HCT116 (cell line): ENCODE data around the gene KIR3DL3. TPM values are rescaled to one million over a fixed set of nuclear protein-coding genes. Genes with fewer than 3 reads are reported as not detected.
"Not testable (repeated sequence)": the region's sequence is repeated elsewhere in the genome, so short reads cannot be mapped to it uniquely, and the experiment has no call there.

Source experiments
- ATAC-seq: fragments of 200-7000 bp; cut with Tn5 transposase; 2 replicates; pipeline ENCODE4 v1.9.1; 2020; ENCODE audit warnings: mild to moderate bottlenecking, moderate library complexity
- BruUV-seq: library from RNA; stranded (reverse); fragments of 400-500 nt; replicated peaks from 2 replicates; lab custom pipeline; 2021; lab: Mats Ljungman, UMichigan
- CTCF ChIA-PET: fragments of 300-600 bp; sonication (Branson Sonifier 250); formaldehyde crosslinking; loops from one replicate; lab custom pipeline; 2021; ENCODE audit warnings: antibody characterized with exemption; lab: Charles Lee
- POLR2A ChIA-PET: fragments of 300-600, 350-600 bp; sonication (Branson Sonifier 250); formaldehyde crosslinking; loops from one replicate; lab custom pipeline; 2021; ENCODE audit warnings: antibody characterized with exemption; lab: Charles Lee
- RAD21 ChIA-PET, 2 experiments: fragments of 300-600 bp; sonication (Branson Sonifier 250); formaldehyde crosslinking; loops; one replicate each; lab custom pipeline; 2023; ENCODE audit warnings: low total read pairs in 2 of 2; ENCODE audit not compliant: uncharacterized antibody in 2 of 2, unreplicated experiment in 2 of 2, low non-redundant PET in 1 of 2; lab: Charles Lee
- DNase-seq: peaks from one replicate; pipeline ENCODE4 v3.0.0-alpha.2; 2010; ENCODE audit warnings: low read depth, low spot score
- H2AFZ ChIP-seq: fragments of 200-600 bp; shearing (Covaris generic), sonication (generic); 2 replicates; pipeline ENCODE4 v1.6.1; 2017; ENCODE audit warnings: low read depth, mixed run types, mixed read lengths, antibody characterized with exemption, low read length; ENCODE audit not compliant: poor library complexity, severe bottlenecking
- H3K27ac ChIP-seq: 2 replicates; pipeline ENCODE4 v1.5.1; 2012; ENCODE audit warnings: low read depth, low read length
- H3K27me3 ChIP-seq: fragments of 200-600 bp; sonication (generic); 2 replicates; pipeline ENCODE4 v1.6.1; 2016; ENCODE audit warnings: mixed run types, low read length, mixed read lengths; ENCODE audit not compliant: insufficient read depth
- H3K36me3 ChIP-seq, 2 experiments: fragments of 200-500 bp in 1 of 2; fragments of 200-600 bp in 1 of 2; sonication (Bioruptor generic) in 1 of 2; sonication (generic) in 1 of 2; 2 replicates each; pipeline versions ENCODE4 v1.5.1 to v1.6.1; 2014 to 2016; ENCODE audit warnings: low read length in 2 of 2, inconsistent platforms in 1 of 2, mixed read lengths in 1 of 2, mixed run types in 1 of 2; ENCODE audit not compliant: insufficient read depth in 2 of 2, control insufficient read depth in 1 of 2
- H3K4me1 ChIP-seq, 2 experiments: fragments of 200-600 bp in 1 of 2; sonication (generic) in 1 of 2; 2 replicates each; pipeline versions ENCODE4 v1.5.1 to v1.6.1; 2012 to 2017; ENCODE audit warnings: low read length in 2 of 2, inconsistent platforms in 1 of 2, mild to moderate bottlenecking in 1 of 2, mixed read lengths in 1 of 2, mixed run types in 1 of 2, moderate library complexity in 1 of 2; ENCODE audit not compliant: insufficient read depth in 2 of 2, control insufficient read depth in 1 of 2
- H3K4me2 ChIP-seq: fragments of 200-600 bp; sonication (generic); 2 replicates; pipeline ENCODE4 v1.6.1; 2017; ENCODE audit warnings: mixed run types, low read length, mixed read lengths
- H3K4me3 ChIP-seq, 2 experiments: fragments of 200-600 bp in 1 of 2; sonication (generic) in 1 of 2; replicated peaks in 1 of 2; 2 replicates each; pipeline ENCODE4 v1.5.1; 2011 to 2016; ENCODE audit warnings: low read length in 2 of 2, control low read depth in 1 of 2, low read depth in 1 of 2, mild to moderate bottlenecking in 1 of 2, mixed read lengths in 1 of 2, mixed run types in 1 of 2
- H3K79me2 ChIP-seq: fragments of 200-600 bp; sonication (generic); 2 replicates; pipeline ENCODE4 v1.6.1; 2017; ENCODE audit warnings: mild to moderate bottlenecking, mixed run types, low read length, moderate library complexity, mixed read lengths; ENCODE audit not compliant: insufficient read depth
- H3K9ac ChIP-seq: fragments of 200-600 bp; sonication (generic); 2 replicates; pipeline ENCODE4 v1.6.1; 2016; ENCODE audit warnings: low read length, mixed read lengths
- H3K9me2 ChIP-seq: fragments of 200-600 bp; sonication (generic), shearing (Covaris generic); 2 replicates; pipeline ENCODE4 v1.6.1; 2017; ENCODE audit warnings: mixed run types, mild to moderate bottlenecking, moderate library complexity; ENCODE audit not compliant: insufficient read depth
- H3K9me3 ChIP-seq, 2 experiments: fragments of 200-500 bp in 1 of 2; fragments of 200-600 bp in 1 of 2; sonication (Bioruptor generic) in 1 of 2; sonication (generic) in 1 of 2; 2 replicates each; pipeline ENCODE4 v1.6.1; 2014 to 2017; ENCODE audit warnings: low read length in 2 of 2, mixed read lengths in 2 of 2, inconsistent platforms in 1 of 2, low read depth in 1 of 2, mild to moderate bottlenecking in 1 of 2, mixed run types in 1 of 2, moderate library complexity in 1 of 2; ENCODE audit not compliant: control insufficient read depth in 1 of 2, insufficient read depth in 1 of 2
- H4K20me1 ChIP-seq: fragments of 200-600 bp; sonication (generic), shearing (Covaris generic); 2 replicates; pipeline ENCODE4 v1.6.1; 2017; ENCODE audit warnings: mixed run types, mild to moderate bottlenecking, moderate library complexity; ENCODE audit not compliant: insufficient read depth
- intact Hi-C: fragments of 100-400 bp; cut with micrococcal nuclease; formaldehyde crosslinking; loops from 2 replicates; pipeline ENCODE4 v1.10.0; 2022
- total RNA-seq: library from RNA; stranded (reverse); gene quantifications from one replicate; pipeline ENCODE4 v1.2.1, GENCODE V29; 2021; ENCODE audit not compliant: unreplicated experiment

The KIR3DL3 gene
- total RNA-seq, 1 experiment from 2014 or later = not detected

GRCh38 chr19:54744080-54744479 is 19.8 kb downstream of the KIR3DL3 start:
- DNase-seq, H3K36me3 ChIP-seq, intact Hi-C loops: not testable (repeated sequence)

DNA sequence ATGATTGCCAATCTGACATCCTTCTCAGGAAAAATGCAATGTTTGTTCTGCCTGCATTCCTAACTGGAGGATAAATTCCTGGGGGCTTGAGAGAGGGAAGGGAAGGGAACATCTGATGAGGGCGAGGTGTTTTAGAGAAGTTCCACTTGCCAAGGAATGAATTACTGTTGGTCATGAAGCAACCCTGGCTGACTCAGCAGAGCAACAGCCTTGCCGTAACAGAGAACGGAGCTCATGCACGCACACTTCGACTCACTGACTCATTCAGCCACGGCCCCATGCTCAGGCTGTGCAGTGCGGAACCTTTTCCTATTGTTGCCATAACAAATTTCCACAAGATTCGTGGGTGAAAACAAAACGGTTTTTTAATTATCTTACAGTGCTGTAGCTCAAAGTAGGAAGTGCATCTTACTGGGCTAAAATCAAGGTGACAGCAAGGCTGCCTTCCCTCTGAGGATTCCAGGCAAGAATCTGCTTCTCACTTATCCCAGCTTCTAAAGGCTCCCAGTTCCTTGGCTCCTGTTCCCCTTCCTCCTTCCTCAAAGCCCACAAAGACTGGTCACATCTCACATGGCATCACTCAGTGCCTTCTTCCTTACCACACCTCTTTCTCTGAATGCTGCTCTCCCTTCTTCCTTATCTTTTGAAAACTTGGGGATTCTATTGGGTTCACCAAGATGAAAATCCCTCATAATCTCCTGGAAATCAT is 23.5 kb downstream of the KIR3DL3 start:
- H3K79me2 ChIP-seq, RAD21 ChIA-PET, H3K4me2 ChIP-seq, H3K9me2 ChIP-seq, H3K9ac ChIP-seq, H3K27me3 ChIP-seq, BruUV-seq, H3K36me3 ChIP-seq, CTCF ChIA-PET, ATAC-seq, H2AFZ ChIP-seq, H3K4me1 ChIP-seq, H4K20me1 ChIP-seq, intact Hi-C loops, DNase-seq, POLR2A ChIA-PET, H3K9me3 ChIP-seq, H3K4me3 ChIP-seq, H3K27ac ChIP-seq: not testable (repeated sequence)

More at GRCh38 chr19:54744080-54744479, 19.8 kb downstream of the KIR3DL3 start:
- H3K4me2 ChIP-seq, ATAC-seq, POLR2A ChIA-PET, H3K9me2 ChIP-seq, H4K20me1 ChIP-seq, RAD21 ChIA-PET, H2AFZ ChIP-seq, H3K27ac ChIP-seq, H3K4me1 ChIP-seq, H3K27me3 ChIP-seq, BruUV-seq, H3K4me3 ChIP-seq, H3K9ac ChIP-seq, H3K9me3 ChIP-seq, H3K79me2 ChIP-seq: not testable (repeated sequence)
- CTCF ChIA-PET = interaction anchor here (0.6 kb wide), 1 partner anchor 880 kb away, joined by 3 read pairs; the partner anchor contains the start of gene ZNF784

DNA sequence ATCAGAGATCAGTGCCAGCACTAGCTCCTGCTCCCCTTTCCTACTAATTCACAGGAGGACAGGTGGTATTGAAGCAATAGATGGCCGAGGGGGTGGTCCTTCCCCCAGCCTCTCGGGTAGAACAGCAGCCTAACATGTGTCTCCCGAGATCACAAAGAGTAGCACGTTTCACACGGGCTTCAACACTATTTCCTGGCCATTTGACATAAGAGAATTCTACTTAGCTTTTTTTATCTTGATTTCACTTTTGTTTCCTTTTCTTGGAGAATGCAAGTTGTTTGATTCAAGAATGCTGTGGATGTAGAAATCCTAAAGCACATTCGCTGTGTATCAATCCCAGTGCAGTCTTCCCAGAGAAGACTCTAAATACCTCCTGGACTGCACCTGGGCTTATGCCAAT is 26.0 kb downstream of the KIR3DL3 start:
- H3K4me3 ChIP-seq, BruUV-seq, H3K27ac ChIP-seq, H4K20me1 ChIP-seq, POLR2A ChIA-PET, H2AFZ ChIP-seq, H3K27me3 ChIP-seq, H3K4me2 ChIP-seq, CTCF ChIA-PET, H3K9ac ChIP-seq, H3K9me2 ChIP-seq, H3K36me3 ChIP-seq, H3K79me2 ChIP-seq, RAD21 ChIA-PET, H3K9me3 ChIP-seq, ATAC-seq, H3K4me1 ChIP-seq, DNase-seq, intact Hi-C loops: not testable (repeated sequence)

DNA sequence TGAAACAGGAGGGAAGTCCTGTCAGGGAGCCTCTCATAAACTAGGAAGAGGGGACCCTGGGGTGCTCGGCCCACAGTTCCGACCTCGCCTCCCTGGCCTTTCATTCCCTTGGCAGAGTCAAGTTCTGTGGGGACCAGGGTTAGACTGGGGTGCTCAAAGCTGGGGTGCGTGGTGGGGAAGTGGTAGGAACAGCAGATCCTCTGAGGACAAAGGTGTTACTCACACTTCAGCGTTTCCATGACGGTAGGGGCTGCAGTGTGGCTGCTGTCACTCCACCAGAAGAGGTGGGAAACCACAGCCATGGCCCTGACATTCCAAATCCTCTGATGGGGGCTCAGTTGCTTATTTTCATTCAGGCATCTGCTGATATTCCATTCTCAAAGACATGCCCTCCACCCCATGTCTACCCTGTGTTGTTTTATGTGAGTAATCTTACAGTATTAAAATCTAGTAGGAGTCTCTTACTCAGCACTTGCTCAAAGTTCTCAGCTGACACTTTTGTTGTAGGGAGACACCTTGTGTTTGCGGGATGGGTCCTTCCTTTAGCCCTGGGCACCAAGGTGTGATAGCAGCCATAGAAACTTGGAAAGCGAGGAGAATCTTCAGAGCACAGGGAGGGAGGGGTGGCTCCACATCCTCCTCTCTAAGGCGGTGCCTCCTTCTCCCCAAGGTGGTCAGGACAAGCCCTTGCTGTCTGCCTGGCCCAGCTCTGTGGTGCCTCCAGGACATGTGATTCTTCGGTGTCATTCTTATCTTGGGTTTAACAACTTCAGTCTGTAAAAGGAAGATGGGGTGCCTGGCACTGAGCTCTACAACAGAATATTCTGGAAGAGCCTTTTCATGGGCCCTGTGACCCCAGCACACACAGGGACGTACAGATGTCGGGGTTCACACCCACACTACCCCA is 32.2 kb downstream of the KIR3DL3 start:
- POLR2A ChIA-PET, H3K27ac ChIP-seq, H3K9me3 ChIP-seq, H3K4me1 ChIP-seq, H3K27me3 ChIP-seq, H3K79me2 ChIP-seq, BruUV-seq, DNase-seq, CTCF ChIA-PET, RAD21 ChIA-PET, intact Hi-C loops, H2AFZ ChIP-seq, ATAC-seq, H3K36me3 ChIP-seq, H4K20me1 ChIP-seq, H3K9ac ChIP-seq, H3K9me2 ChIP-seq, H3K4me3 ChIP-seq, H3K4me2 ChIP-seq: not testable (repeated sequence)
